ENCODE results near the gene FAM13C.

DNA sequence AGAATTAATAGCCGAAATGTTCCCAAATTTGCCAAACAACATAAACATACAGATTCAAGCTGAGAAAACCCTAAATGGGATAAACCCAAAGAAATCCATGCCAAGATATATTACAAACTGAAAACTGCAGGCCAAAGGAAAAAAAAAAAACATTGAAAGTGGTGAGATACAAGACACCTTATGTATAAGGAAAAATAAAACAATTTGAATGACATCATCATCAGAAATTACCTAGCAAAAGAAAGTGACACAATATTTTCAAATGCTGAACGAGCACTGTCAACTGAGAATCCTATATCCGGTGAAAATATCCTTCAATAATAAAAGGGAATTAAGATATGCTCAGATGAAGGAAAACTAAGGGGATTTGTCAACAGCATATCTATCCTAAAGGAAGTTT lies 119.4 kb downstream of the FAM13C start:
- TF ChIP-seq CTCF (IDR thresholded peaks at IDR 0.05 in 8 of 11, conservative IDR thresholded peaks at IDR 0.05 in 3 of 11) (no peak), POLR2AphosphoS5 (IDR thresholded peaks at IDR 0.05) (no peak), POLR2A (IDR thresholded peaks at IDR 0.05) (no peak)

All from spleen (tissue), 7 donors.